GM21447 (cell line): ENCODE measurements around the gene CAP2.
"Not testable (repeated sequence)": the region's sequence is repeated elsewhere in the genome, so short reads cannot be mapped to it uniquely, and the experiment has no call there.

Source experiments
- ATAC-seq: cut with Tn5 transposase; IDR thresholded peaks from one replicate; pipeline ENCODE4 v1.9.1; 2021; ENCODE audit not compliant: unreplicated experiment

CAP2 gene

GRCh38 chr6:17565399-17565798 lies 172.0 kb downstream of the CAP2 start:
- no peak for ATAC-seq

DNA sequence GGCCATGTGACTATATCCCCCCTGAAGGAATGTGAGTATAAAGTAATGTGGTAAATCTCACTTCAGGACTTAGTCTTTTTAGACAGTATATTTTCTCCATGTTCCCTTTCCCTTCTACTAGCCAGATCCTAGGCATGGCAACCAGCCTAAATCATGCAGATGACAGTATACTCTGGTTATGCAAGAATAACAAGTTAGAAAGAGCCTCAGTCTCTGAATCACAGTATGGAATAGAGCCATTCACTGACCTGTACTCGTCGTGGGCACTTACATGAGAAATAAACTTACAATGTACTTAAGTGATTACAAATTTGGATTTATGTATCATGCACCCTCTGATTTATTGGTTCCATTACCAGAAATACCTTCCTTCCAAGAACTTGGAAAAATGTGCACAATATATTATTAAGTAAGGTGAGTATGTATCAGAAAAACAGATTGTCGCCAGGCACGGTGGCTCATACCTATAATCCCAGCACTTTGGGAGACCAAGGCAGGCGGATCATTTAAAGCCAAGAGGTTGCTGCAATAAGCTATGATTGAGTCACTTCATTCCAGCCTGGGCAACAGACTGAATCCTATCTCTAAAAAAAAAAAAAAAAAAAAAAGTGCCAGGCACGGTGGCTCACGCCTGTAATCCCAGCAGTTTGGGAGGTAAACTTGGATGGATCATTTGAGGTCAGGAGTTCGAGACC lies 181.6 kb downstream of the CAP2 start:
- ATAC-seq: no peak

- no peak for ATAC-seq
Observed at GRCh38 chr6:17577059-17577458, 183.7 kb downstream of the CAP2 start.

GRCh38 chr6:17580518-17581048 lies 187.2 kb downstream of the CAP2 start:
- ATAC-seq: no peak

DNA sequence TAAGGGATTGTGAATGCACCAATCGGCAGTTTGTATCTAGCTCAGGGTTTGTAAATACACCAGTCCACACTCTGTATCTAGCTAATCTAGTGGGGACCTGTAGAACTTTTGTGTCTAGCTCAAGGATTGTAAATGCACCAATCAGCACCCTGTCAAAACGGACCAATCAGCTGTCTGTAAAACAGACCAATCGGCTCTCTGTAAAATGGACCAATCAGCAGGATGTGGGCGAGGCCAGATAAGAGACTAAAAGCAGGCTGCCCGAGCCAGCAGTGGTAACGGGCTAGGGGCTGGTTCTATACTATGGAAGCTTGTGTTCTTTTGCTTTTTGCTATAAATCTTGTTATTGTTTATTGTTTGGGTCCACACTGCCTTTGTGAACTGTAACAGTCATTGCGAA lies 187.9 kb downstream of the CAP2 start:
- not testable (repeated sequence) for ATAC-seq

GRCh38 chr6:17583811-17584210 lies 190.4 kb downstream of the CAP2 start:
- ATAC-seq: peak; percentile 14

DNA sequence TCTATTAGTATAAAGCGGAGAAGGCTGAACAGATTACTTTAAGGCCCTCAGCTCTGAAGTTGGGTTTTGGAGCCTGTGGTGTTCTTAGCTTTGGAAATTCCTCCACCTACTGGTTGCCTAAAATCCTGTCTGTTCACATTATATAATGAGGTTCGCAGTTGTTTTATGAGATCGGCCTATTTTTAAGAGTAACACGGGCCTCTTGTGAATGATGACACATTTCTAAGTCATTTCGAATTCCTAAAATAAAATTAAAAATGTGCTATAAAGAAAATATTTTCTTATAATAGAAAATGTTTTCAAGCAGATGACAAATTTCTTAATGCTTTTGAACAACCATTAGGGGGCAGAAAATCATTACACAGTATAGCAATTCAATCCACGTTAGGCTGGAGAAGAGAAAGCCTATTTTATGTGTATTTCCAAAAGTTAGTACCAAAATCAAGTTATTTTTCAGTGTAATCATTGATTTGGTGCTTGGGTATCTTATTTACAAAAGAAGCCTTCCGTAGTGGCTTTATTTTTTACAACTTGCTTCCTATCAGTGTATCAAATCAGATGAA lies 190.9 kb downstream of the CAP2 start:
- ATAC-seq: peak; percentile 70

DNA sequence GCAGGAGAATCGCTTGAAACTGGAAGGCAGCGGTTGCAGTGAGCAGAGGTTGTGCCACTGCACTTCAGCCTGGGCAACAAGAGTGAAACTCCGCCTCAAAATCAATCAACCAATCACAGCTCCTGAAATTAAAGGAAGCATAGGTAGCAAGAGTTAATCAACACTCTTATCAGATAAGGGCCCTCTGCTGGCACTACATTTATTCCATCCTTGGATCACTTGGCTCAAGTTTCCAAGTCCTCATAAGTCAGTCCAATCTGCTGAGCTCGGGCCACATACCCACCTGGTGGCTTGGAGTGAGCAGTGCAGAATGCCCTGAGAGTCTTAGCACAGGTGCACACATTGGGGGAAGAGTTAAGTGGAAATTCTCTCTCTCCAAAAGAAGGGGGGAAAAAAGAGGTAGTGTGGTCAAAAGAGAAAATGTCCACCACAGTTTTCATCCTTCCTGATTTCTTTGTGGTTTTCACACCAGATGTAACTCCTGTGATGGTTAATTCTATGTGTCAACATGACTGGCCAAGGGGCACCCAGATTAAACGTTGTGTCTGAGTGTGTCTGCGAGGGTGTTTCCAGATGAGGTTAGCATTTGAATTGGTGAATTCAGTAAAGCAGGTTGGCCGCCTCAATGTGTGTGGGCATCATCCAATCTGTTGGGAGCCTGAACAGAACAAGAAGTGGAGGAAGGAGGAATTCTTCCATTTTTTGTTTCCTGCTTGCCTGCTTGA lies 192.5 kb downstream of the CAP2 start:
- no peak for ATAC-seq

DNA sequence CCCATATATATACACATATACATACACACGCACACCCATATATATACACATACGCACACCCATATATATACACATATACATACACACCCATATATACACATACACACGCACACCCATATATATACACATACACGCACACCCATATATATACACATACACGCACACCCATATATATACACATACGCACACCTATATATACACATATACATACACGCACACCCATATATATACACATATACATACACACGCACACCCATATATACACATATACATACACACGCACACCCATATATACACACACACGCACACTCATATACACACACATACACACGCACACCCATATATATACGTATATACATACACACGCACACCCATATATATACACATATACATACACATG lies 193.2 kb downstream of the CAP2 start:
- not testable (repeated sequence) for ATAC-seq

DNA sequence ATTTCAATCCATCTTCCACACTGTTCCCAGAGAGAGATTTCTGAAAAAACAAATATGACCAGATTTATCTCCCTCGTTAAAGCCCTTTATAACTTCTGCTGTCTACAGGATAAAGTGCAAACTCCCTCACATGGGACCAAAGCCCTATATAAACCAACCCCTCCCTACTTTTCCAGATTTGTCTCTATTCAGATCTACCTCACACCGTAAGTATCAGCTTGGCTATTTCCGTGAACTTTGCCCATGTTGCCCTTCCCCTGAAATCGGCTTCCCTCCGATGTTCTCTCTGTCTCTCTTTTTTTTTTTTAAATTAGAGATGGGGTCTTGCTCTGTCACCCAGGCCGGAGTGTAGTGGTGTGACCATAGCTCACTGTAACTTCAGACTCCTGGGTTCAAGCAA lies 194.6 kb downstream of the CAP2 start:
- ATAC-seq: no peak

DNA sequence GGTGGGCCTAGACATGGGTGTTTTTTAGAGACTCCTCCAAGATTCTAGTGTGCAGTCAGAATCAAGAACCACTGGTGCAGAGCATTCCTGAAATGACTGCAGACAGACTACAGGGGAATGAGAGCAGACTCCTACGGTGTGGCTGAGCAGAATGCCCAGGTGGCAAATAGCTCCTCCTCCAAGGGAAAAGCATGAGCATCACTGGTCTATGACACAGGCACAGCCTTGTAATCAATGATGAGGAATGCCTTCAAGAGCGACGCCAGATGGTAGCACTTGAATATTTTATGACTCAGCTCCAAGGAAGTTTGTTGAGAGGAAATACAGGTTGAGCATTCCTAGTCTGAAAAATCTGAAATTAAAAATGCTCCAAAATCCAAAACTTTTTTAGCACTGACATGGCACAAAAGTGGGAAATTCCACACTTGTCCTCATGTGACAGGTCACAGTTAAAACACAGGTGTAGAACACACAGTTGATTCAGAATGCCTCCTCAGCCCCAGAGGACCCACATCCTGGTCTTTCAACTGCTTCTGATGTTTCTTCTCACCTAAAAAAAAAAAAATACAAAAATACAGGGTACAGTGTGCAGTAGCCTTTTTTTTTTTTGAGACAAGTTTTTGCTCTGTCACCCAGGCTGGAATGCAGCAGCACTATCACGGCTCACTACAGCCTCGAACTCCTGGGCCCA lies 196.2 kb downstream of the CAP2 start:
- ATAC-seq: peak; percentile 53

DNA sequence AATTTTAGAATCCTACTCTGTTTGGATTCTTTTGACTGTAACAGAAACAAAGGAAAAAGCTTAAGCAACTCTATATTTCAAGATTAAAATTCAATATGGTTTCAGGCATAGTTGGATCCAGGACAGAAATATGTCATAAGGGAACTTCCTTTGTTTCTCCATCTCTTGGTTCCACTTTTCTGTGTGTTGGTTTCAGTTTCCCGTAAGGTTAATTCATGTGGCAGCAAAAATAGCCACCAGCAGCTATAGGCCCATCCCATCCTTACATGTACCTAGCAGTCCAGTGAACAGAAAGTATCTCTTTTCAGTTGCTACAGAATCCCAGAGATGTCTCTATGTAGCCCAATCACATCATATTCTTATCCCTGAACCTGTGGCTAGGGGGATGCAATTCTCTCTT lies 197.9 kb downstream of the CAP2 start:
- ATAC-seq: no peak

DNA sequence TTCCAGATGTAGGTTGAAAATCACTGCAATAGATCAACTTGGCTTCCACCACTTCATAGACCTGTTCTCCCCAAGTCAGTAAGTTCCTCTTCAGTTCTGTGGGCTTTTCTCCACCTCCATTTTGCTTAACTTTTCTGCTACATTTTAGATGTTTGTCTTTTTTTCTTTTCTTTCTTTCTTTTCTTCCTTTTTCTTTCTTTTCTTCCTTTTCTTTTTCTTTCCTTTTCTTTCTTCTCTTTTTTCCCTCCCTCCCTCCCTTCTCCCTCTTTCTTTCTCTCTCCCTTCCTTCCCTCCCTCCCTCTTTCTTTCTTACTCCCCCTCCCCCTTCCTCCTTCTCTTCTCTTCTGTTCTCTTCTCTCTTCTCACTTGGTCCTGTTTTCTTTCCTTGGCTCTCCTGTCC lies 199.9 kb downstream of the CAP2 start:
- ATAC-seq: no peak

DNA sequence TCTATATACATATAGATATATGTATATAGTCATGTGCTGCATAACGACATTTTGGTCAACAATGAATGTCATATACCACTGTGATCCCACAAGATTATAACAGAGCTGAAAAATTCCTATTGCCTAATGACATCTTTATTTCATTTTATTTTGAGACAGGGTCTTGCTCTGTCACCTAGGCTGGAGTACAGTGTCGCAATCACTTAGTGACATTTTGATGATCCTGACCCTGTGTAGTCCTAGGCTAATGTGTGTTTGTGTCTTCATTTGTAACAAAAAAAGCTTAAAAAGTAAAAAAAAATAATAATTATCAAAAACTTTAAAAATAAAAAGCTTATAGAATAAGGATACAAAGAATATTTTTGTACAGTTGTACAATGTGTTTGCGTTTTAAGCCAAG lies 202.7 kb downstream of the CAP2 start:
- ATAC-seq: no peak

DNA sequence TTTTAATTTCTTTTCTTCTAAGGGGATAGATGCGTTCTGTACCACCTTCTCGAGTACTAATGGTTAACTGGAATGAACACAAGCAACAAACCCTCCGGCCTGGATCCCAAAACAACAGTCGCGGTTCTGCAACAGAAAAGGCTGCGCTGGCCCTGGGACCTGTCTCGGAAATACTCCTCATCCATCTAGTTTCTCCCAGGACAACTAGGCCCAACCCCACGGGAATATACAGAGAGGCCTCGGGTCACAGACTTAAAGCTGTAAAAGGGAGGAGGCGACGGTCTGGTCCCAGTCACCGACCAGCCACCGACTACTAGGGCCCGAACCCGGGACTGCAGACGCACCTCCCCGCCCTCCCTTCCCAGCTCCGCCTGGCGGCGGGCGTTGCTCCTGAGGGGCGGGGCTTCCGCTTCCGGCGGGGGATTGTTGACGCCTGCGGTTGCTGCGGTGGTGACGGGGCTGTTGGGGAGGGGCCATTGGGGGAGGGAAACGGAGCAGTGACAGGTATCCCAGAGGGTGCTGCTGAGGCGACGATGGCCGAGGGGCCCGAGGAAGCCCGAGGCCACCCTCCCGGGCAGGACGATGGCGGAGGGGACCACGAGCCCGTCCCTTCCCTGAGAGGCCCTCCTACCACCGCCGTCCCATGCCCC lies 206.6 kb downstream of the CAP2 start, which contains the start of gene FAM8A1:
Gene FAM8A1 (plus strand): TSS at position 426 of the 650 bp plus-strand sequence. CDS start 108 bp downstream, at position 534.
- ATAC-seq: peak; percentile 89

GRCh38 chr6:17600527-17601385 lies 207.4 kb downstream of the CAP2 start:
- ATAC-seq: peak; percentile 45

GRCh38 chr6:17601386-17601703 lies 207.9 kb downstream of the CAP2 start:
- ATAC-seq: no peak

GRCh38 chr6:17602888-17603287 lies 209.5 kb downstream of the CAP2 start:
- ATAC-seq: no peak

DNA sequence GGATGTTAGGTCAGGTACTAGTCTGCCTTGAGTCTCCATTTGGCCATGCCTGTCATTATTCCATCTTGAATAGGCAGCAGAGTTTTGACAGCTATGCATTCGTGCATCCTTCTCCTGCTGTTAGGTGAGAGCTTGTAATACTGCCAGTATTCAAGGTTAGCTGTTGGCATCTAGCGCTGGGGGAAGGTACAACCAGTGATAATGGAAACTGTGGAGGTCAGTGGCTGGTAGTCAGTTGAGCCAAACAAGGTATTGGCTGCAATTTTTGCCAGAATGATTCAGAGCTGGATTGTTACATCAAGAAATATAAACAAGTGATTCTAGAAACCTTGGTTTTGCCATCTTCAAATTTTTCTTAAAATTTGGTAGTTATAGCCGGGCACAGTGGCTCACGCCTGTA lies 213.2 kb downstream of the CAP2 start:
- ATAC-seq: no peak
